Mesenchymal stem cell (in vitro differentiated cells and primary cell): ENCODE data around the gene MYL12B.
"Not testable (repeated sequence)": the region's sequence is repeated elsewhere in the genome, so short reads cannot be mapped to it uniquely, and the experiment has no call there.

ENCODE experiments used
- DNase-seq: peaks from one replicate; pipeline ENCODE4 v3.0.0-alpha.2; 2013
- H2AFZ ChIP-seq: one replicate; pipeline ENCODE4 v1.6.1; 2013; ENCODE audit warnings: low read depth, mild to moderate bottlenecking, control low read depth, inconsistent platforms, low read length, moderate library complexity
- H2AK5ac ChIP-seq: 2 replicates; pipeline ENCODE4 v1.6.1; 2013; ENCODE audit warnings: low read length, moderate library complexity, mild to moderate bottlenecking, inconsistent platforms; ENCODE audit not compliant: severe bottlenecking
- H2BK120ac ChIP-seq: one replicate; pipeline ENCODE4 v1.6.1; 2013; ENCODE audit warnings: low read depth, mild to moderate bottlenecking, inconsistent platforms, low read length, moderate library complexity
- H2BK12ac ChIP-seq, 2 experiments: one replicate each; pipeline ENCODE4 v1.6.1; 2013; ENCODE audit warnings: inconsistent platforms in 2 of 2, low read length in 2 of 2, mild to moderate bottlenecking in 2 of 2, moderate library complexity in 2 of 2, control low read depth in 1 of 2
- H2BK15ac ChIP-seq: one replicate; pipeline ENCODE4 v1.6.1; 2013; ENCODE audit warnings: mild to moderate bottlenecking, low read depth, inconsistent platforms; ENCODE audit not compliant: poor library complexity, severe bottlenecking
- H2BK5ac ChIP-seq: 2 replicates; pipeline ENCODE4 v1.6.1; 2013; ENCODE audit warnings: low read depth, mild to moderate bottlenecking, low read length, control low read depth, inconsistent platforms; ENCODE audit not compliant: poor library complexity, severe bottlenecking
- H3K14ac ChIP-seq, 2 experiments: one replicate each; pipeline ENCODE4 v1.6.1; 2013; ENCODE audit warnings: inconsistent platforms in 2 of 2, low read length in 2 of 2, control low read depth in 1 of 2, mild to moderate bottlenecking in 1 of 2, moderate library complexity in 1 of 2
- H3K18ac ChIP-seq, 2 experiments: one replicate each; pipeline ENCODE4 v1.6.1; 2013; ENCODE audit warnings: inconsistent platforms in 2 of 2, low read length in 2 of 2, control low read depth in 1 of 2, low read depth in 1 of 2, mild to moderate bottlenecking in 1 of 2
- H3K23ac ChIP-seq, 2 experiments: one replicate each; pipeline ENCODE4 v1.6.1; 2013; ENCODE audit warnings: inconsistent platforms in 2 of 2, low read length in 2 of 2, mild to moderate bottlenecking in 2 of 2, moderate library complexity in 2 of 2, control low read depth in 1 of 2
- H3K27ac ChIP-seq: 2 replicates; pipeline ENCODE4 v1.5.1; 2013; ENCODE audit warnings: mild to moderate bottlenecking, moderate library complexity, low read length, control low read depth, inconsistent platforms; ENCODE audit not compliant: poor library complexity, severe bottlenecking
- H3K27me3 ChIP-seq, 2 experiments: 2 replicates each; pipeline versions ENCODE4 v1.6.1 to v1.7.0; 2013; ENCODE audit warnings: low read length in 2 of 2, mild to moderate bottlenecking in 2 of 2, moderate library complexity in 2 of 2, control low read depth in 1 of 2, inconsistent platforms in 1 of 2; ENCODE audit not compliant: control insufficient read depth in 1 of 2, insufficient read depth in 1 of 2
- H3K36me3 ChIP-seq, 2 experiments: 2 replicates each; pipeline versions ENCODE4 v1.6.1 to v1.7.0; 2013; ENCODE audit warnings: low read length in 2 of 2, control low read depth in 1 of 2, inconsistent platforms in 1 of 2, low read depth in 1 of 2, mild to moderate bottlenecking in 1 of 2; ENCODE audit not compliant: insufficient read depth in 2 of 2, control insufficient read depth in 1 of 2
- H3K4ac ChIP-seq, 2 experiments: one replicate each; pipeline ENCODE4 v1.6.1; 2013; ENCODE audit warnings: inconsistent platforms in 2 of 2, low read length in 2 of 2, mild to moderate bottlenecking in 2 of 2, moderate library complexity in 2 of 2, control low read depth in 1 of 2, low read depth in 1 of 2
- H3K4me1 ChIP-seq: 2 replicates; pipeline ENCODE4 v1.6.1; 2013; ENCODE audit warnings: low read depth, low read length, control low read depth; ENCODE audit not compliant: control insufficient read depth, insufficient read depth
- H3K4me2 ChIP-seq: 2 replicates; pipeline ENCODE4 v1.6.1; 2013; ENCODE audit warnings: low read length, mild to moderate bottlenecking, inconsistent platforms; ENCODE audit not compliant: poor library complexity, severe bottlenecking
- H3K4me3 ChIP-seq, 2 experiments: 2 replicates each; pipeline versions ENCODE4 v1.5.1 to v1.7.0; 2013; ENCODE audit warnings: low read length in 2 of 2, mild to moderate bottlenecking in 2 of 2, control low read depth in 1 of 2, low read depth in 1 of 2; ENCODE audit not compliant: insufficient read depth in 1 of 2
- H3K79me1 ChIP-seq: replicated peaks from 2 replicates; pipeline ENCODE4 v1.6.1; 2013; ENCODE audit warnings: mild to moderate bottlenecking, control low read depth, low read length, inconsistent platforms; ENCODE audit not compliant: poor library complexity, severe bottlenecking
- H3K9ac ChIP-seq: 2 replicates; pipeline ENCODE4 v1.7.0; 2013; ENCODE audit warnings: mild to moderate bottlenecking, low read length, moderate library complexity
- H3K9me3 ChIP-seq: 2 replicates; pipeline ENCODE4 v1.7.0; 2013; ENCODE audit warnings: mild to moderate bottlenecking, low read length; ENCODE audit not compliant: control insufficient read depth
- H4K8ac ChIP-seq: one replicate; pipeline ENCODE4 v1.6.1; 2013; ENCODE audit warnings: inconsistent platforms, mild to moderate bottlenecking, low read length, moderate library complexity
- H4K91ac ChIP-seq: one replicate; pipeline ENCODE4 v1.6.1; 2013; ENCODE audit warnings: mild to moderate bottlenecking, low read length, inconsistent platforms
- WGBS: methylation state at CpG from one replicate; pipeline ENCODE4 v1.1.7; 2013; ENCODE audit warnings: mixed read lengths; 5-methylcytosine and 5-hydroxymethylcytosine counted together

The MYL12B gene

DNA sequence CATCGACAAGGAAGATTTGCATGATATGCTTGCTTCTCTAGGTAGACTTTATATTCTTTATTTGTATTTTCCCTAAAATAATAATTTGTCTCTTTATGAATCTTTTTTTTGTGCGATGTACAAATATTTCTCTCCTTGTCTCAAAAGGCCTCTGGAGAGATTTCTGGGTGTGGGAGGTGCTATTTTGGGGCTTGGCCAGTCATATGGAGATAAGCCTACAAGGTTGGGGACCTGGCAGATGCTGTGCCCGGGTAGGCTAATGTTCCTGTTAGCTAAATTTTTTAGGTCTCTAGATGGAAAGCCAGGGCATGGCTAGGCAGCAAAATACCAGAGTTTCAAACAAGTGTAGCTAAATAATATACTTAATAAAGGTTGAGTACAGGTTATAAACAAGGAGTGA is 11.1 kb downstream of the MYL12B start:
- H2AFZ ChIP-seq = no peak overlapping the region
- H4K91ac ChIP-seq = no peak overlapping the region
- H3K4me3 ChIP-seq = no peak overlapping the region
- H2BK120ac ChIP-seq = no peak overlapping the region
- H4K8ac ChIP-seq = no peak overlapping the region
- no peak overlapping the region for H2AK5ac ChIP-seq
- no peak overlapping the region for H3K4ac ChIP-seq
- H3K27ac ChIP-seq = no peak overlapping the region
- H3K18ac ChIP-seq = no peak overlapping the region
- H3K9me3 ChIP-seq = no peaks in the 10 kb centered on the region
- DNase-seq = no peak
- peaks cover 2% of the 10 kb centered on the region for H3K79me1 ChIP-seq
- no peaks in the 10 kb centered on the region for H3K4me1 ChIP-seq
- no peak overlapping the region for H2BK5ac ChIP-seq
- H3K27me3 ChIP-seq = no peaks in the 10 kb centered on the region
- H3K36me3 ChIP-seq = peaks cover 3 to 53% of the 10 kb centered on the region in 2 experiments
- H2BK15ac ChIP-seq = no peak overlapping the region
- H3K4me2 ChIP-seq = no peak overlapping the region
- H3K14ac ChIP-seq = no peak overlapping the region
- no peak overlapping the region for H3K23ac ChIP-seq
- 50% methylated on average over 2 of the region's 3 CpGs for WGBS
- H3K9ac ChIP-seq = no peak overlapping the region
- H2BK12ac ChIP-seq = no peak overlapping the region

DNA sequence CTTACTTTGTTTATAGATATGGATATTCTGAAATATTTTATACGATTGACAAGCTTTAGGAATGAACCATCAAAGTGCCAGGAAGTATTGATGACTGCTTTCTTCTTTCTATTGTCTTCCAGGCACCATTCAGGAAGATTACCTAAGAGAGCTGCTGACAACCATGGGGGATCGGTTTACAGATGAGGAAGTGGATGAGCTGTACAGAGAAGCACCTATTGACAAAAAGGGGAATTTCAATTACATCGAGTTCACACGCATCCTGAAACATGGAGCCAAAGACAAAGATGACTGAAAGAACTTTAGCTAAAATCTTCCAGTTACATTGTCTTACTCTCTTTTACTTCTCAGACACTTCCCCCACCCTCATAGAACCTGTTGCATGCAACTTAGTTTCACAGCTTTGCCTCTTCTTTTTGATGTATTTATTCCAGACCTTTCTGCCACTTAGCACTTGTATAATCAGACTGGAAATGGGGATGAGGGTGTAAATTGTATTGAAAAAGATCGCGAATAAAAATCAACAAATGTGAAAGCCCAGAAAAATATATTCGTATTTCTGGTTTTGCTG is 15.8 kb downstream of the MYL12B start:
- H4K8ac ChIP-seq, H3K9me3 ChIP-seq, H3K27me3 ChIP-seq, H3K4me3 ChIP-seq, H3K4me1 ChIP-seq, H3K23ac ChIP-seq, H3K18ac ChIP-seq, H3K79me1 ChIP-seq, H3K4me2 ChIP-seq, H2BK120ac ChIP-seq, H3K27ac ChIP-seq, H2BK15ac ChIP-seq, H2BK12ac ChIP-seq, H4K91ac ChIP-seq, H2BK5ac ChIP-seq, H3K4ac ChIP-seq, H2AFZ ChIP-seq, DNase-seq, H2AK5ac ChIP-seq, H3K14ac ChIP-seq, H3K9ac ChIP-seq: not testable (repeated sequence)
- peaks cover 9 to 65% of the 10 kb centered on the region in 2 experiments for H3K36me3 ChIP-seq
- 99% methylated on average over 4 of the region's 7 CpGs for WGBS

DNA sequence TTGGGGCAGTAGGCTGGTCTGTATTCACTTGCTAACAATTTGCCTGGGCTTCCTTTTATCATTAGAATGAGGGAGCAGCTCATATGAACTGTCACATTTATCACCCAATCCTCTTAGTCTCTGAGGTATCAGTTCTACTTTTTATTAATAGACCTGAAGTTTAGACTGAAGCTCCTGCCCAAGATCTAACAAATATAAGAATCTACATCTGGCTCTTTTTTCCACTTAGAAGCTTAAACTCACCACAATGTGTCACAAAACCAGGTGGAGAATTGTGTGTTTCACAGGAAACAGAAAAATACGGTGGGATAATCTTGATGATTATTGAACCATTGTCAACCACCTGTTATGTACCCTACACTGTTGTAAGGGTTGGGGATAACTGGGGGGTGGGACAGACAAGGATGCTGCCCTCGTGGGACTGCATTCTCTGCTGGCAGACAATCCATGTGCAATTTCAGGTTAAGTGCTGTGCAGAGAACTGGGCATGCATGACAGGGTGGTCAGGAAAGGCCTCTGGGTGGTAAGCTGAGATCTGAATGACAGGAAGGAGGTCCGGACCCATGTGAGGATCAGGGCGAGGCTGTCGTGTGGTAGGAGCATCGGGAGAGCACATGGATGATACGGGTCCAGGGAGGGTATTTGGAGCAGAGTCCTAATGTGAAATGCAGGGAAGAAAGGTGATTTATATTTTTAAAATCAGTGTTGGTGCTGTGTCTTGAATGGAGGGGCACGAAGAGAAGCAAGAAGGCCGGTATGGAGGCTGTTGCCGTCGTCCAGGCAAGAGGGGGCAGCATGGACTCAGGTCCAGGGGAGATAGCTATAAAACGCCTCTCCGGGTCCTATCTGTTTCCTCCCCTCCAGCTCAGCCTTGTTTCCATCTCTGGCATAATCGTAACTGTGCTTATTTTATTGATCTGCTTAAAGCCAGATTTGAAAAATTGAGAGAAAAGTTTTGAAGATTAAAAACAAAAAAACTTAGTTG is 17.6 kb downstream of the MYL12B start:
- DNase-seq = no peak
- H3K9ac ChIP-seq = peak overlapping the region; percentile 63
- peak overlapping the region in 1 of 2 experiments; percentile 57 for H3K18ac ChIP-seq
- H2BK120ac ChIP-seq = no peak overlapping the region
- H4K91ac ChIP-seq = no peak overlapping the region
- H2AK5ac ChIP-seq = peak overlapping the region; percentile 26
- no peak overlapping the region for H2BK5ac ChIP-seq
- H3K9me3 ChIP-seq = no peaks in the 10 kb centered on the region
- 78% methylated on average over 12 of the region's 14 CpGs for WGBS
- H3K4ac ChIP-seq = no peak overlapping the region
- H3K36me3 ChIP-seq = peaks cover 6 to 48% of the 10 kb centered on the region in 2 experiments
- H3K27ac ChIP-seq = no peak overlapping the region
- no peak overlapping the region for H3K4me3 ChIP-seq
- peaks cover 2% of the 10 kb centered on the region for H3K4me1 ChIP-seq
- H3K23ac ChIP-seq = no peak overlapping the region
- H4K8ac ChIP-seq = no peak overlapping the region
- H3K4me2 ChIP-seq = no peak overlapping the region
- no peak overlapping the region for H2AFZ ChIP-seq
- H3K27me3 ChIP-seq = no peaks in the 10 kb centered on the region
- H3K14ac ChIP-seq = peak overlapping the region in 1 of 2 experiments; percentile 55
- peaks cover 6% of the 10 kb centered on the region for H3K79me1 ChIP-seq
- H2BK12ac ChIP-seq = peak overlapping the region in 1 of 2 experiments; percentile 42
- no peak overlapping the region for H2BK15ac ChIP-seq
